ENCODE results near the gene SCN2B.

Gene SCN2B

DNA sequence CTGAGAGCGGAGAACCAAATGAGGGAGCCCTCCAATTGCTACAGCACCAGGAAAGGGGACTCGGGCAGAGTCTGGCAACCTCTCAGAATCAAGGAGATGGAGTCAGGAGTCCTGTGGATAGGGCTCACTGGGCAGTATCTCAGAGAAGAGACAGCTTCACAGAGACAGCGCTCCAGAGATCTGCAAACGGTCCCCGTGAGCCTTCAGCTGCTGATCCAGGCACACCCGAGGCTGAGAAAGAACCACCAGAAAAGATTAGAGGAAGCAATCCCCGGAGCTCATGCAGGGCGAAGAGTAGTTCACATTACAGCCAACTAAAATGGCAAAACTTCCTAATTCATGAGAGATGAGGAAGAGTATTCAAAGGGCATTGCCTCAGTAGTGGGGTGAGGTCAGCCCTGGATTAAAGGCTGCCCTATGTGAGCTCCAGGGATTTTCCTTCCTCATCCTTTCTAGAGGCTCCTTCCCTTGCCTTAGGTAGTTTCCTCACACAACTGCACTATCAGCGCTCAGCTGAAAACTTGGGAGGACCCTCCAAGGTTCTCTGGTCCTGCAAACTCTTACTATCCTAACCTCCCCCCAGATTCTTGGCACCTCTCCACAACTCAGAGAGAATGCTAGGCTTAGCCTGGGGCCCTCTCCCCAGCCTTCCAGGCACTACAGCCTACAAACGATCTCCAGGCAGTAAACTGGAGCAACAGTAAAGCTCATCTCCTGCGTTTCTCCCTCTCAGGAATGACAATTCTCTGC, 47.5 kb downstream of the SCN2B start:
- Mint-ChIP-seq H3K9me3 (no peaks in the 10 kb centered on the region), H3K27ac (ENCODE audit: low read depth) (no peak overlapping the region), H3K27me3 (peaks cover 13% of the 10 kb centered on the region), H3K36me3 (ENCODE audit: insufficient read depth) (no peaks in the 10 kb centered on the region), H3K4me1 (no peaks in the 10 kb centered on the region), H3K4me3 (no peak overlapping the region)
- ATAC-seq (replicated peaks; ENCODE audit: extremely low read depth, poor library complexity, severe bottlenecking) (no peak), DNase-seq (ENCODE audit: low spot score in 2 of 2) (no peak)

DNA sequence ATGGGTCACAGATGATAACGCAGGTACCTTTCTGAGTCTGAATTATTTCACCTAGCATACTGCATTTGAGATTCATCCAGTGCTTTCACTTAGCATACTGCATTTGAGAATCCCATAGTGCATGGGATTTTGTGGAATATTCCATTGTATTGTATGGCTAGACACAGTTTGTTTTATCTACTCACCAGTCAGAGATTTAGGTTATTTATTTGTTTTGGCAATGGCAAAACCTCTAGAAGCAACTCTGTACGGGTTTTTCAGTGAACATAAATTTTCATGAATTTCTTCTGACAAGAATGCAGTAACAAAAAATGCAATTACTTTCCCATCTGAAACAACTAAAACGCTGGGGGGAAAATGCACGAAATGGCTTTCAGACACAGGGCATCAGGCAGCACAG, 48.1 kb downstream of the SCN2B start:
- no peak for DNase-seq (ENCODE audit: low spot score in 2 of 2)
- H3K4me3 Mint-ChIP-seq: no peak overlapping the region
- no peaks in the 10 kb centered on the region for H3K36me3 Mint-ChIP-seq (ENCODE audit: insufficient read depth)
- peaks cover 10% of the 10 kb centered on the region for H3K27me3 Mint-ChIP-seq
- H3K27ac Mint-ChIP-seq (ENCODE audit: low read depth): no peak overlapping the region
- no peaks in the 10 kb centered on the region for H3K9me3 Mint-ChIP-seq
- no peaks in the 10 kb centered on the region for H3K4me1 Mint-ChIP-seq
- no peak for ATAC-seq (replicated peaks; ENCODE audit: extremely low read depth, poor library complexity, severe bottlenecking)

DNA sequence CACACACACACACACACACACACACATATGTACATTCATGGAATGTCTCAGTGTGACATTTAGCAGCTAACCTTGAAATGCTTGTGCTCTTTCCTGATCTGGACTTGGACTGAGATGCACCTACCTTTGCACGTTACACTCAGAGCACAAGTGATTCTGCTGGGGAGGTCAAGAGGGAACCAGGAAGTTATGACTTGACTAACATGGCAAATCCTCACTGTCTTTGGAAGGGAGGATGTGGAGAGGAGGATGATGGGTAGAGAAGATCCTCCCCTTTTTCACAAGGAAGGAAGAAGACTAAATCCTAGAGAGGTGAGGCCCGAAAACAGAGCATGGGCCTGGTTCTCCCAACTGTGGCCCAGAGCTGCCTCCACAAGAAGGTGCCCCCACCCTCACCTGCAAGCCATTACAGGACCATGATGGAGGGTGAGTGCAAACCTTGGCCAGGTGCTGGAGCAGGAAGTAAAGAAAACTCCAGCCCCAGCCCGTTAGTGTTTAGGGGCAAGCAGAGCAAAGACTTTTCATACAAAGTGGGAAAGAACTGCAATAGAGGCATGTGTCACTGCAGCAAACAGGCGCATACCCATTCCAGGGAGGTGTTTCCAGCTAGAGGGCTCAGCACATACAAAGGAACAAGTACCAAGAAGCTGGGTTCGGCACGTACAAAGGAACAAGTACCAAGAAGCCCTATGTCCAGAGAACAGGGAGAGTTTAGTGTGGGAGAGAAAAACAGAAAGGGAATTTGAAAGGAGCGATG, 50.2 kb downstream of the SCN2B start:
- DNase-seq (ENCODE audit: low spot score in 2 of 2): no peak
- Mint-ChIP-seq H3K9me3 (no peaks in the 10 kb centered on the region), H3K27me3 (peaks cover 10% of the 10 kb centered on the region), H3K36me3 (ENCODE audit: insufficient read depth) (no peaks in the 10 kb centered on the region), H3K4me1 (no peaks in the 10 kb centered on the region), H3K4me3 (no peak overlapping the region), H3K27ac (ENCODE audit: low read depth) (no peak overlapping the region)
- ATAC-seq (replicated peaks; ENCODE audit: extremely low read depth, poor library complexity, severe bottlenecking): no peak

DNA sequence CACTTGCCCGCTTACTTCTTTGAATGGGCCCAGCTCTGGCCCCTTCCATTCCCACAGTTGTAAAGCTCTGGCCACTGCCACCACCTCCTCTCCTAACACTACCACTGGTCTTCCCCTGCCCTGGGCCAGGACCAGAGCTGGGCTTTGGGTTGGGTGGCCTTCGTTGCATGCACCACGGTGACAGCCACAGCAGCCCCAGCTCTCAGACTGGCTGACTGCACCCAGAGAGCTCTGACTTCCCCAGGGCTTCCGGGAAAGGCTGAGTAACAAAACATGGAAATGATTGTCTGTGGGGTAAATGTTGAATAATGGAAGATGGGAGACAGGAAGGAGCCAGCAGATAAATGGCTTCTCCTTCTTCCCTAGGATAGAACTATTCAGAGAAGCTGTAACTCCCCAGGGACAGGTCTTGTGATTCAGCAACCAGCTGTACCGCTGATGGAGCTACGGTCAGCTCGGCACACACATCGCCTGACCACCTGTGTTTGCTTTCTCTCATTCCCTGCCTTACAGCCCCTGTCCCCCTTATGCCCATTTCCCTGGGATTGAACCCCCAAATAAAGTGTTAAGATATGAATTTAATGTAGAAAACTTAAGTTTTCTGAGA, 51.4 kb downstream of the SCN2B start:
- no peak for DNase-seq (ENCODE audit: low spot score in 2 of 2)
- Mint-ChIP-seq H3K9me3 (no peaks in the 10 kb centered on the region), H3K27ac (ENCODE audit: low read depth) (no peak overlapping the region), H3K27me3 (peaks cover 10% of the 10 kb centered on the region), H3K36me3 (ENCODE audit: insufficient read depth) (no peaks in the 10 kb centered on the region), H3K4me3 (no peak overlapping the region), H3K4me1 (no peaks in the 10 kb centered on the region)
- no peak for ATAC-seq (replicated peaks; ENCODE audit: extremely low read depth, poor library complexity, severe bottlenecking)

DNA sequence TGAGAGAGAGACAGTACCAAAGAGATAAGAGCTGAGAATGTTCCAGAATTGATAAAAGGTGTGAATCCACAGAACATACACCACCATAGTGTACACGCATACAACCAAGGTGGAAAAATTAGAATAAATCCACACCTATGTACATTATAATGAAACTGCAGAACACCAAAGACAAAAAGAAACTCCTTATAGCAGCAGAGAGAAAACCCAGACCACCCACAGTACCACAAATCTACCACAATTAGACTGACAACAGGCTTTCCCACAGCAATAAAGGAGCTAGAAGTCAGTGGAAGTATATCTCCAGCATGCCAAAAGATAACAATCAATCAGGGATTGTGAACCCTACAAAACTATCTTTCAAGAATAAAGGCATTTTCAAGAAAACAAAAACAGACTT, 55.6 kb downstream of the SCN2B start:
- Mint-ChIP-seq H3K9me3 (no peaks in the 10 kb centered on the region), H3K27me3 (peaks cover 13% of the 10 kb centered on the region), H3K27ac (ENCODE audit: low read depth) (no peak overlapping the region), H3K36me3 (ENCODE audit: insufficient read depth) (no peaks in the 10 kb centered on the region), H3K4me3 (no peak overlapping the region), H3K4me1 (no peaks in the 10 kb centered on the region)
- DNase-seq (ENCODE audit: low spot score in 2 of 2) (no peak), ATAC-seq (replicated peaks; ENCODE audit: extremely low read depth, poor library complexity, severe bottlenecking) (no peak)

DNA sequence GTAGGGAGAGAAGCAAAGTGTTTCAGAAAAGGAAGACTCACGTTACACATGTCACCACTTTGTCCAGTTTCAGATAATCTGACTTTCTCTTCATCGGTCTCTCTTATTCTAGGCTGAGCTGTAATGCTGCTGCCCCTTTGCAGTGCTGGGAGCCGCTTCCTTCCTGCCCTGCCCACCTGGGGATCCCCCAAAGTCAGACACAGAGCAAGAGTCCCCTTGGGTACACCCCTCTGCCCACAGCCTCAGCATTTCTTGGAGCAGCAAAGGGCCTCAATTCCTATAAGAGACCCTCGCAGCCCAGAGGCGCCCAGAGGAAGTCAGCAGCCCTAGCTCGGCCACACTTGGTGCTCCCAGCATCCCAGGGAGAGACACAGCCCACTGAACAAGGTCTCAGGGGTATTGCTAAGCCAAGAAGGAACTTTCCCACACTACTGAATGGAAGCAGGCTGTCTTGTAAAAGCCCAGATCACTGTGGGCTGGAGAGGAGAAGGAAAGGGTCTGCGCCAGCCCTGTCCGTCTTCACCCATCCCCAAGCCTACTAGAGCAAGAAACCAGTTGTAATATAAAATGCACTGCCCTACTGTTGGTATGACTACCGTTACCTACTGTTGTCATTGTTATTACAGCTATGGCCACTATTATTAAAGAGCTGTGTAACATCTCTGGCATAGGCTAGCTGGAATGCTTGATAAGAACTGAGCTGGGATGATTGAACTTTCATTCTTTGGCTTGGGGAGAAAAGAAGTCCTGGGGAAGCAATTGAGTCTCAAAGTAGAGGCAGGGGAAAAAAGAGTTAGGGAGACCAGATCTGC, 58.4 kb downstream of the SCN2B start:
- Mint-ChIP-seq H3K36me3 (ENCODE audit: insufficient read depth) (no peaks in the 10 kb centered on the region), H3K9me3 (no peaks in the 10 kb centered on the region), H3K27me3 (peaks cover 23% of the 10 kb centered on the region), H3K4me1 (peaks cover 7% of the 10 kb centered on the region), H3K4me3 (no peak overlapping the region), H3K27ac (ENCODE audit: low read depth) (peak overlapping the region; percentile 14)
- ATAC-seq (replicated peaks; ENCODE audit: extremely low read depth, poor library complexity, severe bottlenecking): no peak
- DNase-seq (ENCODE audit: low spot score in 2 of 2): no peak

DNA sequence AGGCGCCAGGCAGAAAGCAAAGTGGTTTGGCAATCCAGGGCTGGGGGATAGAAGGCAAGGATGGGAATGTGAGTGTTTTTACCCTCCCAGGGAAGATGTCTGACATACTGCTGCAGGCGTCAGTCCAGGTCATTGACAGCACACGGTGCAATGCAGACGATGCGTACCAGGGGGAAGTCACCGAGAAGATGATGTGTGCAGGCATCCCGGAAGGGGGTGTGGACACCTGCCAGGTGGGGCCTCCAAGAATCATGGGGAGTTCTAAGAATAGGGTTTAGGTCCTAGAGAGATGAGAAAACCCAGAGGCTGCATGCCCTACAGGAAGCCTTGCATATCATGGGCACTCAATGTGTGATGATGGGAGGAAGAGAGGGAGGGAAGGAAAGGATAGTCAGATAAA, 61.4 kb downstream of the SCN2B start:
- ATAC-seq (replicated peaks; ENCODE audit: extremely low read depth, poor library complexity, severe bottlenecking): no peak
- no peak overlapping the region for H3K4me3 Mint-ChIP-seq
- DNase-seq (ENCODE audit: low spot score in 2 of 2): no peak

DNA sequence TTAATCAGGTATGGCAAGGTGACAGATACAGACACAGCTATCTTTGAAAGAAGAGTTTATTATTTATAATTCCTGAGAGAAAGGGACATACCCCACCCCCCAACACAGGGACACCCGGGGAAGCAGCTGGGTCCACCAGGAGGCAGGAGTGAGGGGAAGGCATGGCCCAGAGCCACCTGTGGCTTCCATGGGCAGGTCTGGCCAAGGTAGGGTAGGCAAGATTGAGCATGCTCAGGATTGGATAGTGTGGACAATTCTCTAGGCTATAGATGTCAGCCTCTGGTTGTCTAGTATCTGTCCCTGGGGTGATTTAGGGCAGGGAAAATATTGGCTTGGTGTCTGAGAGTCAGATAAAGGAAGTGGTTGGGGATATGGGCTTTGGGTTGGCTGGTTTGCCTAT, 62.2 kb downstream of the SCN2B start:
- Mint-ChIP-seq H3K27me3 (peaks cover 36% of the 10 kb centered on the region), H3K27ac (ENCODE audit: low read depth) (peak overlapping the region; percentile 49), H3K4me3 (no peak overlapping the region), H3K9me3 (no peaks in the 10 kb centered on the region), H3K4me1 (peaks cover 17% of the 10 kb centered on the region), H3K36me3 (ENCODE audit: insufficient read depth) (no peaks in the 10 kb centered on the region)
- DNase-seq (ENCODE audit: low spot score in 2 of 2) (no peak), ATAC-seq (replicated peaks; ENCODE audit: extremely low read depth, poor library complexity, severe bottlenecking) (no peak)

More for the DNA sequence above, 61.4 kb downstream of the SCN2B start:
- Mint-ChIP-seq H3K27ac (ENCODE audit: low read depth) (peak overlapping the region; percentile 49), H3K9me3 (no peaks in the 10 kb centered on the region), H3K4me1 (peaks cover 17% of the 10 kb centered on the region), H3K27me3 (peaks cover 36% of the 10 kb centered on the region), H3K36me3 (ENCODE audit: insufficient read depth) (no peaks in the 10 kb centered on the region)

DNA sequence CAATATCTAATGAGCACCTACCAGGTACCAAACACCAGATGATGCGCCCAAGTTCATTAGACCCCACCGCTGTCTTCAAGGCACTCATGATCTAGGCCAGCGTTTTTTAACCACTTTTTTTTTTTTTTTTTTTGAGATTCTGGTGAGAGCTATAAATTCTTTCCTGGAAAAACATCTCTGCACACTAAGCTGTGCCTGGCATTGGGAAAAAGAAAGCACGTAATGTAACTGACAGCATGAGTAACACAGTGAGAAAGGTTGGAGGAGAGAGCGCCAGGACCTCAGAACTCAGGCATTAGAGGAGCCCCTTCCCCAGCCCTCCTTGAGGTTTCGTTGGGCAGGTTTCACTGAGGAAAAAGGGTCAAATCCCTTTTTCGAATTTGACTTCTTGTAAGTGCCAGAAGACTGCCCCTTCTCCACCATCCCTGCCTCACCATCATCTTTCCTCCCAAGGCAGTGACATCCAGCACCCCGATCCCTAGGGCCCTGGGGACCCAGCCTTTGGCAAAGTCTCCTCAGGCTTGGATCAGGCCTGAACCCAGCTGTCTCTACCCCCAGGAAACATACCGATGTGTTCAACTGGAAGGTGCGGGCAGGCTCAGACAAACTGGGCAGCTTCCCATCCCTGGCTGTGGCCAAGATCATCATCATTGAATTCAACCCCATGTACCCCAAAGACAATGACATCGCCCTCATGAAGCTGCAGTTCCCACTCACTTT, 63.6 kb downstream of the SCN2B start:
- Mint-ChIP-seq H3K4me3 (no peak overlapping the region), H3K4me1 (peaks cover 17% of the 10 kb centered on the region), H3K27ac (ENCODE audit: low read depth) (no peak overlapping the region), H3K27me3 (peaks cover 23% of the 10 kb centered on the region), H3K36me3 (ENCODE audit: insufficient read depth) (no peaks in the 10 kb centered on the region), H3K9me3 (no peaks in the 10 kb centered on the region)
- DNase-seq (ENCODE audit: low spot score in 2 of 2) (no peak), ATAC-seq (replicated peaks; ENCODE audit: extremely low read depth, poor library complexity, severe bottlenecking) (no peak)
